ENCODE data around the gene PEX26.
"Not testable (repeated sequence)": the region's sequence is repeated elsewhere in the genome, so short reads cannot be mapped to it uniquely, and the experiment has no call there.

PEX26 gene

DNA sequence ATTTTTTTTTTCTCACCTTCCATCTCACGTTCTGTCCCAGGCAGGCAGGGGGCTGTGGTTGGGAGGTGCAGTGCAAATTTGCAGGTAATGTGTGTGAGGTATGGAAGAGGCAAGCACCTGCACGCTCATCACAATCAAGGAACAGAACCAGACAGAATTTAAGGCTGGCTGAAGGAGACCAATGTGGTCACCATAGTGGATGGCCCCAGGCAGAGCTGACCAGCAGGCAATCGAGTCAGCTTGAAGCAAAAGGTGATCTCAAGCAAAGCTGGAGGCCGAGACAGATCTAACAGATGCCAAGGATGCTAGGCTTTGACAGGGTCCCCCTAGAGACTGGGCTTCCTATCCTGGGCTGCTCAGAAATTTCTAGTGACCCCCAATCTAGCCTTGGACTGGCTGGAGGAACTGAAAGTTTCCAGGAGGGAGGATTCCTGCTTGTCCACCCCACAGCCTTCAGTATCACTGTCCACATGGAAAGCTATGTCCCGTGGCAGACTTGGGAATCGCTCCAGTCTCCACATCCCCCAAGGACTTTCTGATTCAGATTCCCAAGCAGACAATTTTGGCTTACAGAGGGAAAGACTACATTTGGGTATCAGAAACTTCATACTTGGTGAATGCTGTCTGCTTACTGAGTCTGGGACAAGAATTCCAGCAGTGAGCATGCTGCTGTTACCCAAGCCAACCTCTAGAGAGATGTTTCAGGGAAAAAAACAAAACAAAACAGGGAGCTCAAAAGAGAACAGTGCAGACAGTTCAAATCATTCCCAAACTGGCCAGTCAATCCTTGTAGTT is 44.4 kb upstream of the PEX26 start:
- H3K27me3 Mint-ChIP-seq (ENCODE audit: low read depth, poor library complexity), result peaks cover 28% of the 10 kb centered on the region

GRCh38 chr22:18034076-18034475 is 43.7 kb upstream of the PEX26 start:
- Mint-ChIP-seq H3K36me3 (ENCODE audit: low read depth) (no peaks in the 10 kb centered on the region), H3K4me1 (peaks cover 5% of the 10 kb centered on the region), H3K9me3 (no peaks in the 10 kb centered on the region), H3K27me3 (ENCODE audit: low read depth, poor library complexity) (peaks cover 21% of the 10 kb centered on the region), H3K27ac (no peak overlapping the region), H3K4me3 (no peak overlapping the region)
- no peak for DNase-seq
- TF ChIP-seq, protein P1, sequence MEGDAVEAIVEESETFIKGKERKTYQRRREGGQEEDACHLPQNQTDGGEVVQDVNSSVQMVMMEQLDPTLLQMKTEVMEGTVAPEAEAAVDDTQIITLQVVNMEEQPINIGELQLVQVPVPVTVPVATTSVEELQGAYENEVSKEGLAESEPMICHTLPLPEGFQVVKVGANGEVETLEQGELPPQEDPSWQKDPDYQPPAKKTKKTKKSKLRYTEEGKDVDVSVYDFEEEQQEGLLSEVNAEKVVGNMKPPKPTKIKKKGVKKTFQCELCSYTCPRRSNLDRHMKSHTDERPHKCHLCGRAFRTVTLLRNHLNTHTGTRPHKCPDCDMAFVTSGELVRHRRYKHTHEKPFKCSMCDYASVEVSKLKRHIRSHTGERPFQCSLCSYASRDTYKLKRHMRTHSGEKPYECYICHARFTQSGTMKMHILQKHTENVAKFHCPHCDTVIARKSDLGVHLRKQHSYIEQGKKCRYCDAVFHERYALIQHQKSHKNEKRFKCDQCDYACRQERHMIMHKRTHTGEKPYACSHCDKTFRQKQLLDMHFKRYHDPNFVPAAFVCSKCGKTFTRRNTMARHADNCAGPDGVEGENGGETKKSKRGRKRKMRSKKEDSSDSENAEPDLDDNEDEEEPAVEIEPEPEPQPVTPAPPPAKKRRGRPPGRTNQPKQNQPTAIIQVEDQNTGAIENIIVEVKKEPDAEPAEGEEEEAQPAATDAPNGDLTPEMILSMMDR (IDR thresholded peaks at IDR 0.05), result no peak

More for the DNA sequence above, 44.4 kb upstream of the PEX26 start:
- Mint-ChIP-seq H3K4me1 (peaks cover 5% of the 10 kb centered on the region), H3K36me3 (ENCODE audit: low read depth) (no peaks in the 10 kb centered on the region), H3K9me3 (no peaks in the 10 kb centered on the region), H3K4me3 (no peak overlapping the region), H3K27ac (no peak overlapping the region)
- no peak for DNase-seq
- TF ChIP-seq, protein P1 (IDR thresholded peaks at IDR 0.05), result no peak

GRCh38 chr22:18035751-18036150 is 42.0 kb upstream of the PEX26 start:
- H3K4me1 Mint-ChIP-seq, result peaks cover 5% of the 10 kb centered on the region
- H3K27ac Mint-ChIP-seq, result no peak overlapping the region
- TF ChIP-seq, protein P1 (IDR thresholded peaks at IDR 0.05), result no peak
- H3K27me3 Mint-ChIP-seq (ENCODE audit: low read depth, poor library complexity), result peaks cover 12% of the 10 kb centered on the region
- no peaks in the 10 kb centered on the region for H3K36me3 Mint-ChIP-seq (ENCODE audit: low read depth)
- H3K4me3 Mint-ChIP-seq, result no peak overlapping the region
- H3K9me3 Mint-ChIP-seq, result peaks cover 9% of the 10 kb centered on the region
- DNase-seq, result no peak

DNA sequence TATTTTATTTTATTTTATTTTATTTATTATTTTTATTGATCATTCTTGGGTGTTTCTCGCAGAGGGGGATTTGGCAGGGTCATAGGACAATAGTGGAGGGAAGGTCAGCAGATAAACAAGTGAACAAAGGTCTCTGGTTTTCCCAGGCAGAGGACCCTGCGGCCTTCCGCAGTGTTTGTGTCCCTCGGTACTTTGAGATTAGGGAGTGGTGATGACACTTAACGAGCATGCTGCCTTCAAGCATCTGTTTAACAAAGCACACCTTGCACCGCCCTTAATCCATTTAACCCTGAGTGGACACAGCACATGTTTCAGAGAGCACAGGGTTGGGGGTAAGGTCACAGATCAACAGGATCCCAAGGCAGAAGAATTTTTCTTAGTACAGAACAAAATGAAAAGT is 36.9 kb upstream of the PEX26 start:
- not testable (repeated sequence) for H3K4me3 Mint-ChIP-seq; H3K27ac Mint-ChIP-seq; H3K4me1 Mint-ChIP-seq; DNase-seq; H3K36me3 Mint-ChIP-seq (ENCODE audit: low read depth)
- peaks cover 15% of the 10 kb centered on the region for H3K9me3 Mint-ChIP-seq
- H3K27me3 Mint-ChIP-seq (ENCODE audit: low read depth, poor library complexity), result peaks cover 16% of the 10 kb centered on the region

GRCh38 chr22:18042685-18043084 is 35.1 kb upstream of the PEX26 start:
- no peak overlapping the region for H3K4me3 Mint-ChIP-seq
- no peaks in the 10 kb centered on the region for H3K36me3 Mint-ChIP-seq (ENCODE audit: low read depth)
- H3K4me1 Mint-ChIP-seq, result no peaks in the 10 kb centered on the region
- H3K27me3 Mint-ChIP-seq (ENCODE audit: low read depth, poor library complexity), result peaks cover 21% of the 10 kb centered on the region
- TF ChIP-seq, protein P1 (IDR thresholded peaks at IDR 0.05), result no peak
- H3K9me3 Mint-ChIP-seq, result peaks cover 15% of the 10 kb centered on the region
- no peak for DNase-seq
- H3K27ac Mint-ChIP-seq, result no peak overlapping the region

DNA sequence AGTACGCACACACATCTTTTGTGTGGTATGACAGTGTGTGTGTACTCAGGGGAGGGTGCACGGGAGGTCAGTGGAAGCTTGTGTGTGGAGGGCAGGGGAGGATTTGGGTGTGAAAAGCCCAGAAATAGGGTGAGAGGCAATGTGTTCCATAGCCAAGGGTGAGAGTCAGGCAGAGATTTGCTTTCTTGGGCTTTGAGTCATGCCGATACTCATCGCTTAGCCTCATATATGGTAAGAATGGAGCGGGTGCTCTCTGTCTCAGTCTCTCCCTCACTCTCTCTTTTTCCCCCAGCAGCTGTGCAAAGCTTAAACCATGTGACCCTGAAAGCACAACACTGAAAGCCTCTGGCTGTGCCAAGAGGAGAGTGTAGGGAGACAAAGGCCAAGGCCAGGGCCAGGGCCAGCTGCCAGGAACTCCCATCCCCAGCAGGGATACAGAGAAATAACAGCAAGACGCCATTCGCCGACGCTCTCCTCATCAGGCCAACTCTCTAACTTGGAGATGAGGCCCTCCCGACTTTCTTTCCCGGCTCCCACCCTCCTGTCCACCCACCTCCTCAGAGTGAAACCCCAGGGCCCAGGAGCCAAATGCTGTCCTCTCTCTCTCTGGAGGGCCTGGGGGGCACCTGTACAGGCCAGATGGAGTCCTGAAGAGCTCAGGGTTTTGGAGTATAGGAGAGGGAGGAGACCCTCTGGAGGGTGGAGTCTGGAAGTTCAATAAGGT is 33.1 kb upstream of the PEX26 start:
- Mint-ChIP-seq H3K27ac (no peak overlapping the region), H3K4me1 (no peaks in the 10 kb centered on the region), H3K4me3 (no peak overlapping the region), H3K9me3 (peaks cover 10% of the 10 kb centered on the region), H3K27me3 (ENCODE audit: low read depth, poor library complexity) (peaks cover 25% of the 10 kb centered on the region), H3K36me3 (ENCODE audit: low read depth) (no peaks in the 10 kb centered on the region)
- TF ChIP-seq, protein P1 (IDR thresholded peaks at IDR 0.05), result no peak
- no peak for DNase-seq
